ENCODE measurements around the gene RAB44.

The RAB44 gene

DNA sequence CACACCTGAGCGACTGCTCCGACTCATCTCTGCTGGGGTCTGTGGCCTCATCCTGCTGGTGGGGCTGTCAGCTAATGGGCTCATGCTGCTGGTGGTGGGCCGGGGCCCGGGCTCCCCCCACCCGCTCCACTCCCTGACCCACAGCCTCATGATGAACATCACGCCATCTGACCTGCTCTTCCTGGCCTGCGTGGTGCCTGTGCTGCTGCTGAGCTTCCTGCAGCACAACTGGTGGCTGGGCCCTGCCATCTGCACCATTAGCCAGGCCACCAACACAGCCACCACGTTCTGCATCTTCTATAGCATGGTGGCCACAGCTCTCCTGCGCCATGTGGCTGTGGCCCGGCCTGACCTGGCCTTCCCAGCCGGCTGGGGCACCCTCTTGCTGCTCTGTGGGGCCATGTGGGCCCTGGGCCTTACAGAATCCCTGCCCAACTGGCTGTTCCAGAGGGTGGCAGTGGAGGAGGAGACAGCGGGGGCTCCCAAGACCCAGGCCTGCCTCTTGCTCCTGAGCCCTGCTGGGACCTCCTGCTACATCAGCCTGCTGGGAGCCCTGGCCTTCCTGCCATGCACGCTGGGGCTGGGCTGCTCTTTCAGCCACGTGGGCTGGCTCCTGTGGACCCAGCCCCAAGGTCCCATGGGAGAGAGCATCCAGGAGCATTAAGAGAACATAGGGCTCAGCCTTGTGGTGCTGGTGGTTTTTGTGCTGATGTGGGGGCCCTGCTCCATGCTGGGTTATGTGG lies 39.6 kb downstream of the RAB44 start:
- no peak for DNase-seq (ENCODE audit: low read depth in 2 of 2)
- TF ChIP-seq CTCF (IDR thresholded peaks at IDR 0.05; ENCODE audit: low read depth, low read length): no peak
- no peak overlapping the region for H3K4me3 ChIP-seq (replicated peaks in 1 of 2; ENCODE audit: low read depth in 2 of 2, low read length in 2 of 2)

- TF ChIP-seq CTCF (IDR thresholded peaks at IDR 0.05; ENCODE audit: low read depth, low read length): no peak
These were observed 40.5 kb downstream of the RAB44 start for GRCh38 chr6:36738108-36738507.

DNA sequence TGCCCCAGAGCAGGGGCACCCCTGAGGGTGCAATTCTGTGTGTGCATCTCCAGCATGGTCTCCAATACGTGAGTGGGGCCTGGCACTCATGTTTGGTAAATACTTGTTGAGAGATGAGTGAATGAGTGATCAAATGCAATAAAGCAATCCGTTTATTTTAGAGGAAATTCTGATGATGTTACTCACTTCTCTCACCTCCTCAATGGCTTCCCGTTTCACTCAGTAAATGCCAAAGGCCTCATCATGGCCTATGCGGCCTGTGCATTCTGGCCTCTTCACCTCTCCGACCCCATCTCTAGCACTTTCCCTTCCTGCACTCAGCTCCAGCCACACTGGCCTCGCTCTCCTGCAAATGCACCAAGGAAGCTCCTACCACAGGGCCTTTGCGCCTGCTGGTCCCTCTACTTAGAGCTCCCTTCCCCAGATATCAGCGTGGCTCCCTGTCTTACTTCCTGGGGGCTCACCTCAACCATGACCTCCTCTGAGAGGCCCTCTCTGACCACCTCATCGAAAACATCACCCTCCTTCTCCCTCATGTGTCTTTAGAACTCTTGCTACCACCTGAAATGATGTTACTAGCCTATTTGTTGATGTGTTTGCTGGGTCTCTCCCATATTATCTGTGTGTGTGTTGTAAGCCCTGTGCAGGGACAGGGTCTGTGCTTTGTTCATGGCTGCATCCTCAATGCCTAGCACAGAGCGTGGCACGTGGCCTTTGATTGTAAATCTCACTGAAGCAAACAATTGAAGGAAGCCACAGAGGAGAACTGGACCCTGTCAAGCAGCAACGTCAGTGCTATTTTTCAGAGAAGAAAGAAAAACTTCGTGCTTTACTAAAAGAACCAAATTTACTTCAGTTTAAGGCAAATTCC lies 42.6 kb downstream of the RAB44 start:
- TF ChIP-seq CTCF (IDR thresholded peaks at IDR 0.05; ENCODE audit: low read depth, low read length): no peak
- H3K4me3 ChIP-seq (replicated peaks in 1 of 2; ENCODE audit: low read depth in 2 of 2, low read length in 2 of 2): no peak overlapping the region
- peak in 1 of 2 donors; percentile 40 for DNase-seq (ENCODE audit: low read depth in 2 of 2)

More at GRCh38 chr6:36738108-36738507, 40.5 kb downstream of the RAB44 start:
- no peak for DNase-seq (ENCODE audit: low read depth in 2 of 2)
- no peak overlapping the region for H3K4me3 ChIP-seq (replicated peaks in 1 of 2; ENCODE audit: low read depth in 2 of 2, low read length in 2 of 2)

GRCh38 chr6:36740818-36741179 lies 43.2 kb downstream of the RAB44 start:
- no peak overlapping the region for H3K4me3 ChIP-seq (replicated peaks in 1 of 2; ENCODE audit: low read depth in 2 of 2, low read length in 2 of 2)
- no peak for DNase-seq (ENCODE audit: low read depth in 2 of 2)
- no peak for TF ChIP-seq CTCF (IDR thresholded peaks at IDR 0.05; ENCODE audit: low read depth, low read length)

GRCh38 chr6:36742146-36742545 lies 44.5 kb downstream of the RAB44 start:
- no peak overlapping the region for H3K4me3 ChIP-seq (replicated peaks in 1 of 2; ENCODE audit: low read depth in 2 of 2, low read length in 2 of 2)
- no peak for DNase-seq (ENCODE audit: low read depth in 2 of 2)
- no peak for TF ChIP-seq CTCF (IDR thresholded peaks at IDR 0.05; ENCODE audit: low read depth, low read length)

DNA sequence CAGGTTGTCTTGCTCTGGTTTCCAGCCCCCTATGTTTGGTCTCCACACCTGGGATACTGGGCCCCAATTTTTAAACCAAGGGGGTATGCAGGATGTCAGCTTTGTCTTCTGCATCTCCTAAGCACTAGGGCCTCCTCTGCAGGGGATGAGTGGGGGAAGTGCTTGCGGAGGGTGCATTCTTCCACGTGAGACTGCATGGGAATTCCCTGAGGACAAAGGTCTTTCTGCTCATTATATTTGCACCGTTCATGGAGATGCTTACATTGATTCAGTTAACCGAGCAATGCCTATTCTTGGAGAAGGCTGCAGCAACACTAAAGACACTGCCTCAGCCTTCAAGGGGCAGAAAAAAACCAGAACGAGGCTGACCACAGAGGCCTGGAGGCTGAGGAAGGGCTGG lies 45.4 kb downstream of the RAB44 start:
- DNase-seq (ENCODE audit: low read depth in 2 of 2): no peak
- TF ChIP-seq CTCF (IDR thresholded peaks at IDR 0.05; ENCODE audit: low read depth, low read length): no peak
- no peak overlapping the region for H3K4me3 ChIP-seq (replicated peaks in 1 of 2; ENCODE audit: low read depth in 2 of 2, low read length in 2 of 2)

All from cardiac fibroblast (primary cell).